SK-N-SH (cell line): ENCODE data around the gene PRICKLE4. TPM values are rescaled to one million over a fixed set of nuclear protein-coding genes. Genes with fewer than 3 reads are reported as not detected.
A peak's percentile ranks its signal among the peaks of the same experiment; 100 is the strongest.

Source experiments
- CTCF ChIA-PET: fragments of 300-600, 350-600 bp; formaldehyde crosslinking; extraction: SDS; loops from one replicate; lab custom pipeline; 2021; lab: Yijun Ruan, JAX
- POLR2A ChIA-PET: fragments of 350-600 bp; sonication (Branson Sonifier 250); formaldehyde crosslinking; extraction: SDS; loops from one replicate; lab custom pipeline; 2020; ENCODE audit warnings: antibody characterized with exemption, inconsistent platforms; lab: Yijun Ruan, JAX
- DNase-seq: peaks from one replicate; pipeline ENCODE4 v3.0.0; 2012
- H2AFZ ChIP-seq: fragments of 200-600 bp; sonication (generic); 2 replicates; pipeline ENCODE4 v1.8.1; 2016; ENCODE audit warnings: antibody characterized with exemption, mild to moderate bottlenecking, low read depth
- H3F3A ChIP-seq: fragments of 200-600 bp; sonication (generic); replicated peaks from 2 replicates; pipeline ENCODE3; 2016; ENCODE audit warnings: antibody characterized with exemption, mild to moderate bottlenecking; ENCODE audit not compliant: insufficient read depth
- H3K27ac ChIP-seq, 2 experiments: fragments of 200-500 bp in 1 of 2; fragments of 200-600 bp in 1 of 2; sonication (Bioruptor generic) in 1 of 2; sonication (generic), shearing (Covaris generic) in 1 of 2; 2 replicates each; pipeline versions ENCODE4 v1.5.1 to v1.6.1; 2014 to 2016; ENCODE audit warnings: low read depth in 2 of 2, inconsistent platforms in 1 of 2, low read length in 1 of 2, mild to moderate bottlenecking in 1 of 2, mixed read lengths in 1 of 2
- H3K27me3 ChIP-seq: fragments of 200-600 bp; sonication (generic), shearing (Covaris generic); 2 replicates; pipeline ENCODE4 v1.6.1; 2016; ENCODE audit warnings: mixed run types; ENCODE audit not compliant: insufficient read depth
- H3K36me3 ChIP-seq, 2 experiments: fragments of 200-500 bp in 1 of 2; fragments of 200-600 bp in 1 of 2; sonication (Bioruptor generic) in 1 of 2; sonication (generic) in 1 of 2; replicated peaks in 1 of 2; 2 replicates each; pipeline versions ENCODE3 to v1.5.1; 2014 to 2016; ENCODE audit warnings: low read length in 1 of 2, mild to moderate bottlenecking in 1 of 2; ENCODE audit not compliant: insufficient read depth in 2 of 2, control insufficient read depth in 1 of 2
- H3K4me1 ChIP-seq, 2 experiments: fragments of 200-500 bp in 1 of 2; fragments of 200-600 bp in 1 of 2; sonication (Bioruptor generic) in 1 of 2; sonication (generic), shearing (Covaris generic) in 1 of 2; 2 replicates each; pipeline versions ENCODE4 v1.5.1 to v1.6.1; 2014 to 2016; ENCODE audit warnings: low read depth in 1 of 2, low read length in 1 of 2, mixed run types in 1 of 2; ENCODE audit not compliant: insufficient read depth in 2 of 2, control insufficient read depth in 1 of 2
- H3K4me2 ChIP-seq: fragments of 200-600 bp; sonication (generic), shearing (Covaris generic); 2 replicates; pipeline ENCODE4 v1.6.1; 2017; ENCODE audit warnings: mixed run types
- H3K4me3 ChIP-seq, 2 experiments: fragments of 200-500 bp in 1 of 2; fragments of 200-600 bp in 1 of 2; sonication (Bioruptor generic) in 1 of 2; sonication (generic), shearing (Covaris generic) in 1 of 2; 2 replicates each; pipeline versions ENCODE4 v1.5.1 to v1.8.1; 2014 to 2016; ENCODE audit warnings: low read depth in 2 of 2, inconsistent platforms in 1 of 2, low read length in 1 of 2, mild to moderate bottlenecking in 1 of 2, mixed read lengths in 1 of 2, moderate library complexity in 1 of 2
- H3K79me2 ChIP-seq: fragments of 200-600 bp; sonication (generic); 2 replicates; pipeline ENCODE4 v1.8.1; 2017; ENCODE audit warnings: mild to moderate bottlenecking; ENCODE audit not compliant: insufficient read depth
- H3K9ac ChIP-seq: fragments of 200-600 bp; sonication (generic); 2 replicates; pipeline ENCODE4 v1.6.1; 2017; ENCODE audit warnings: mixed run types
- H3K9me2 ChIP-seq: fragments of 200-600 bp; sonication (generic); 2 replicates; pipeline ENCODE4 v1.6.1; 2017; ENCODE audit warnings: mixed run types
- H3K9me3 ChIP-seq: fragments of 200-600 bp; sonication (generic); 2 replicates; pipeline ENCODE4 v1.6.1; 2017; ENCODE audit warnings: mixed run types, mild to moderate bottlenecking, moderate library complexity
- H4K20me1 ChIP-seq: fragments of 200-600 bp; sonication (generic); 2 replicates; pipeline ENCODE4 v1.6.1; 2017; ENCODE audit warnings: mild to moderate bottlenecking, mixed run types; ENCODE audit not compliant: insufficient read depth
- CTCF ChIP-seq: fragments of 200-600 bp; sonication (generic); IDR thresholded peaks from 2 replicates; pipeline ENCODE4 v1.6.1; 2017; ENCODE audit warnings: antibody characterized with exemption, mild to moderate bottlenecking, moderate library complexity
- ELF1 ChIP-seq: IDR thresholded peaks from 2 replicates; pipeline ENCODE4 v1.4.0; 2012
- EZH2phosphoT487 ChIP-seq: fragments of 200-600 bp; sonication (generic); IDR thresholded peaks from 2 replicates; pipeline ENCODE4 v1.6.1; 2017; ENCODE audit warnings: low read depth, mixed run types, mild to moderate bottlenecking, antibody characterized with exemption, moderate library complexity, borderline replicate concordance
- FOSL2 ChIP-seq: IDR thresholded peaks from 2 replicates; pipeline ENCODE4 v1.4.0; 2012; ENCODE audit warnings: low read depth, mild to moderate bottlenecking, moderate library complexity, borderline replicate concordance
- FOXJ3 ChIP-seq: sonication (generic); formaldehyde crosslinking; IDR thresholded peaks from 2 replicates; pipeline ENCODE4 v1.5.1; 2020; ENCODE audit warnings: mild to moderate bottlenecking, missing genetic modification reagents
- FOXM1 ChIP-seq: IDR thresholded peaks from 2 replicates; pipeline ENCODE4 v1.4.0; 2012; ENCODE audit warnings: low read depth, mild to moderate bottlenecking
- IRF3 ChIP-seq: fragments of 150-350 bp; IDR thresholded peaks from 2 replicates; pipeline ENCODE4 v1.6.1; 2016; ENCODE audit warnings: mild to moderate bottlenecking, low read depth, low read length
- MAX ChIP-seq: IDR thresholded peaks from 2 replicates; pipeline ENCODE4 v1.4.0; 2012; ENCODE audit warnings: low read depth
- MXI1 ChIP-seq: IDR thresholded peaks from 2 replicates; pipeline ENCODE4 v1.6.1; 2012; ENCODE audit warnings: mild to moderate bottlenecking, low read depth, low read length, improper control_type of control experiment
- POLR2AphosphoS5 ChIP-seq: IDR thresholded peaks from 2 replicates; pipeline ENCODE4 v1.6.1; 2012; ENCODE audit warnings: low read depth, low read length
- RAD21 ChIP-seq: IDR thresholded peaks from 2 replicates; pipeline ENCODE4 v1.6.1; 2012; ENCODE audit warnings: mild to moderate bottlenecking, low read length
- SIN3A ChIP-seq: IDR thresholded peaks from 2 replicates; pipeline ENCODE4 v1.6.1; 2012; ENCODE audit warnings: low read depth, mild to moderate bottlenecking, low read length, moderate library complexity, borderline replicate concordance
- SMC3 ChIP-seq: IDR thresholded peaks from 2 replicates; pipeline ENCODE4 v1.6.1; 2012; ENCODE audit warnings: low read depth, low read length, improper control_type of control experiment
- TCF12 ChIP-seq: IDR thresholded peaks from 2 replicates; pipeline ENCODE4 v1.4.0; 2012
- USF2 ChIP-seq: fragments of 150-350 bp; IDR thresholded peaks from 2 replicates; pipeline ENCODE4 v1.6.1; 2017; ENCODE audit warnings: antibody characterized with exemption, low read length, low read depth, borderline replicate concordance
- YY1 ChIP-seq: IDR thresholded peaks from 2 replicates; pipeline ENCODE4 v1.4.0; 2012; ENCODE audit warnings: low read depth, mild to moderate bottlenecking
- ZBTB33 ChIP-seq: IDR thresholded peaks from 2 replicates; pipeline ENCODE4 v1.4.0; 2012; ENCODE audit warnings: low read depth, borderline replicate concordance
- WGBS: methylation state at CpG from one replicate; pipeline ENCODE4 v1.1.6; 2017; ENCODE audit warnings: low lambda C conversion rate; 5-methylcytosine and 5-hydroxymethylcytosine counted together
- polyA plus RNA-seq, 3 experiments: library from polyadenylated mRNA; depleted of rRNA; stranded (reverse); fragments of >200 nt; gene quantifications; 2 replicates each; pipeline ENCODE4 v1.2.3, GENCODE V29; 2012

Gene PRICKLE4
- polyA plus RNA-seq, 1 of the 3 experiments (the other 2 are of a cell fraction), result 3.9 TPM

GRCh38 chr6:41799559-41799911, 19.0 kb downstream of the PRICKLE4 start:
- Histone ChIP-seq H3K9ac (no peak overlapping the region), H3K4me2 (no peak overlapping the region), H3K36me3 (peaks cover 0 to 28% of the 10 kb centered on the region in 2 experiments), H2AFZ (no peak overlapping the region), H3K4me1 (no peaks in the 10 kb centered on the region), H3K4me3 (no peak overlapping the region), H3K27me3 (no peaks in the 10 kb centered on the region), H3K9me3 (no peaks in the 10 kb centered on the region), H3K27ac (no peak overlapping the region), H3F3A (peaks cover 15% of the 10 kb centered on the region), H3K9me2 (no peaks in the 10 kb centered on the region)
- 50% methylated on average over 2 of the region's 2 CpGs for WGBS
- TF ChIP-seq MXI1, result no peak
- no peak for TF ChIP-seq RAD21
- TF ChIP-seq FOXM1, result no peak
- TF ChIP-seq MAX, result no peak
- no peak for TF ChIP-seq USF2
- no peak for TF ChIP-seq POLR2AphosphoS5
- TF ChIP-seq, all 33 proteins: peak for 0
- DNase-seq, result no peak
- H4K20me1 ChIP-seq, result no peaks in the 10 kb centered on the region
- no peaks in the 10 kb centered on the region for H3K79me2 ChIP-seq
- ChIA-PET CTCF (interaction anchor here (3.6 to 5.8 kb wide), 2 partner anchors 12 to 244 kb away, joined by 41 to 49 read pairs; partner anchors contain the start of gene TOMM6), POLR2A (interaction anchor here (1.4 kb wide), 1 partner anchor 121 kb away, joined by 3 read pairs; the partner anchor contains the start of genes BYSL and MED20)

- no peak for TF ChIP-seq SIN3A
- TF ChIP-seq ELF1, result no peak
- TF ChIP-seq CTCF, result peak; percentile 76
- no peak for TF ChIP-seq FOSL2
- TF ChIP-seq MAX, result no peak; the same call in 1 of the 2 replicates
- TF ChIP-seq FOXJ3 (CRISPR knock-in tag), result no peak
- no peak for TF ChIP-seq EZH2phosphoT487
- TF ChIP-seq IRF3, result no peak
- TF ChIP-seq POLR2AphosphoS5, result no peak
- TF ChIP-seq MXI1, result no peak
- TF ChIP-seq RAD21, result peak; percentile 61
- TF ChIP-seq ZBTB33, result no peak
- TF ChIP-seq SMC3, result peak; percentile 56
- no peak for TF ChIP-seq TCF12
- no peak for TF ChIP-seq YY1
- DNase-seq, result no peak
- no peaks in the 10 kb centered on the region for H3K27me3 ChIP-seq
- no peaks in the 10 kb centered on the region for H3K9me3 ChIP-seq
- no peaks in the 10 kb centered on the region for H3K79me2 ChIP-seq
- no peak overlapping the region for H3K4me3 ChIP-seq
- no peak overlapping the region for H2AFZ ChIP-seq
- no peaks in the 10 kb centered on the region for H3K4me1 ChIP-seq
- peaks cover 15% of the 10 kb centered on the region for H3F3A ChIP-seq
- 52% methylated on average over 2 of the region's 2 CpGs for WGBS
- no peak overlapping the region for H3K9ac ChIP-seq
- POLR2A ChIA-PET, result interaction anchor here (0.8 to 1.0 kb wide), 2 partner anchors 10 to 14 kb away, joined by 3 read pairs; partner anchors contain the start of gene TOMM6
- CTCF ChIA-PET, result interaction anchor here (0.6 to 5.8 kb wide), 19 partner anchors 10 to 481 kb away, joined by 3 to 49 read pairs (median 3); partner anchors contain the start of genes BYSL, MED20, TAF8 and TOMM6
- peaks cover 0 to 13% of the 10 kb centered on the region in 2 experiments for H3K36me3 ChIP-seq
- no peaks in the 10 kb centered on the region for H3K9me2 ChIP-seq
- H3K27ac ChIP-seq, result no peak overlapping the region
- no peak overlapping the region for H3K4me2 ChIP-seq
- H4K20me1 ChIP-seq, result no peaks in the 10 kb centered on the region
Measured at GRCh38 chr6:41801380-41801779, 20.8 kb downstream of the PRICKLE4 start.
